ENCODE results near the gene RFX2. TPM values are rescaled to one million over a fixed set of nuclear protein-coding genes. Genes with fewer than 3 reads are reported as not detected.

RFX2 gene
- total RNA-seq, 2 experiments from 2014 or later = 6.5 to 7.9 TPM

DNA sequence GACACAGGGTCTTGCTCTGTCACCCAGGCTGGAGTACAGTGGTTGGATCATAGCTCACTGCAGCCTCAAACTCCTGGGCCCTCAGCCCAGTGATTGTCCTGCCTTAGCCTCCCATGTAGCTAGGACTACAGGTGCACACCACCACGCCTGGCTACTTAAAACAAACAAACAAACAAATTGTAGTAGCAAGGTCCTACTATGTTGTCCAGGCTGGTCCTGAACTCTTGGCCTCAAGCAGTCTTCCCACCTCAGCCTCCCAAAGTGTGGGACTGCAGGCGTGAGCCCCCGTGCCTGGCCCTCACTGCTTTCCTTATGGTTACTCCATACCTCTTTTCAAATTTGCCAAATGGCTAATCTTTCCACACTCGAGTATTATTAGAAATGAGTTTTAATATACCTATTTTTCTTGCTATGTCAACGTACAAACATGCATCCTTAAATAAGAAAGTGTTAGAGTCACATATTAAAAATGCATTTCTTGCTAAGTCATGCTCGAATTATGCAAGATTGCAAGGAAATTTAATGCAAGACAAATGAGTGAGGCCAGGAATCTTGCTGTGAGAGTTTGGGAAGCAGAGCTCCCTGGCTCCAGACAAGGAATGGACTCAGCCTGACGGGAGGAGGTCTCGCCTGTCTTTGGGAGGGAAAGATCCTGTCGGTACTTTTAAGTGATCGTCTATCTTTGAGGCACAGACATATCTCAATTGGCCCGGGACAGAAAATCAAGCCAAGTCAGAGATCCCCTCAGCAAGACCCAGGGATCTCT, 39.4 kb downstream of the RFX2 start:
- no peak for DNase-seq
- Mint-ChIP-seq H3K4me1 (ENCODE audit: low read depth) (peaks cover 21% of the 10 kb centered on the region), H3K4me3 (no peak overlapping the region), H3K9me3 (no peaks in the 10 kb centered on the region), H3K27ac (no peak overlapping the region), H3K27me3 (peaks cover 1% of the 10 kb centered on the region), H3K36me3 (no peaks in the 10 kb centered on the region)
- POLR2A ChIA-PET = no interaction called here
- CTCF ChIA-PET = no interaction called here
- intact Hi-C loops (cut with micrococcal nuclease) = no loop called here

GRCh38 chr19:6070207-6070681, 40.1 kb downstream of the RFX2 start:
- ChIA-PET CTCF (no interaction called here), POLR2A (no interaction called here)
- intact Hi-C loops (cut with micrococcal nuclease) = no loop called here
- Mint-ChIP-seq H3K4me3 (no peak overlapping the region), H3K4me1 (ENCODE audit: low read depth) (peaks cover 25% of the 10 kb centered on the region), H3K36me3 (no peaks in the 10 kb centered on the region), H3K27me3 (no peaks in the 10 kb centered on the region), H3K9me3 (no peaks in the 10 kb centered on the region), H3K27ac (no peak overlapping the region)
- DNase-seq = no peak

DNA sequence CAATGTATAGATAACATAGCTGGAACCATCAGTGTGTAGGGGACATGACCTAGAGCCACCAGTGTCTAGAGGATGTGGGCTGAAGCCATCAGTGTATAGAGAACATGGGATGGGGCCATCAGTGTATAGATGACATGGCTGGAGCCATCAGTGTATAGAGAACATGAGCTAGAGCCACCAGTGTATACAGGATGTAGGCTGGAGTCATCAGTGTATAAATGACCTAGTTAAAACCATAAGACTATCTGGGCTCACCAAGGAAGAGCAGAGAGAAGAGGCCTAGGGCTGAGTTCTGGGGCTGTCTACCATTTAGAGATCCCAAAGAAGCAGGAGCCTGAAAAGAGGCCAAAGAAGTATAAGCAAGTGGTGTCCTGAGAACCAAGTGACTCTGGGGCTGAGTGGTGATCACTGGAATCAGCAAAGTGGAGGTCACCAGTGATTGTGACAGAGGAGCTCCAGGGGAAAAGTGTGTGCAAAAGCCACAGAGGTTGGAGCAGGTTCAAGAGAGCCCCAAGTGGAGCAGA, 41.0 kb downstream of the RFX2 start:
- POLR2A ChIA-PET = no interaction called here
- H3K4me1 Mint-ChIP-seq (ENCODE audit: low read depth) = peaks cover 28% of the 10 kb centered on the region
- CTCF ChIA-PET = interaction anchor here (1.2 kb wide), 1 partner anchor 24 kb away, joined by 3 read pairs; no protein-coding TSS in a partner anchor
- intact Hi-C loops (cut with micrococcal nuclease) = no loop called here
- H3K27ac Mint-ChIP-seq = peak overlapping the region; percentile 26
- H3K27me3 Mint-ChIP-seq = no peaks in the 10 kb centered on the region
- H3K4me3 Mint-ChIP-seq = peak overlapping the region; percentile 7
- peak; percentile 20 for DNase-seq
- H3K36me3 Mint-ChIP-seq = no peaks in the 10 kb centered on the region
- no peaks in the 10 kb centered on the region for H3K9me3 Mint-ChIP-seq

GRCh38 chr19:6068711-6069110, 41.6 kb downstream of the RFX2 start:
- no peak for DNase-seq
- Mint-ChIP-seq H3K27ac (no peak overlapping the region), H3K36me3 (no peaks in the 10 kb centered on the region), H3K4me1 (ENCODE audit: low read depth) (peaks cover 28% of the 10 kb centered on the region), H3K4me3 (no peak overlapping the region), H3K9me3 (no peaks in the 10 kb centered on the region), H3K27me3 (peaks cover 1% of the 10 kb centered on the region)
- intact Hi-C loops (cut with micrococcal nuclease) = no loop called here
- ChIA-PET POLR2A (no interaction called here), CTCF (interaction anchor here (1.2 kb wide), 1 partner anchor 23 kb away, joined by 3 read pairs; no protein-coding TSS in a partner anchor)

- POLR2A ChIA-PET = no interaction called here
- peaks cover 1% of the 10 kb centered on the region for H3K27me3 Mint-ChIP-seq
- intact Hi-C loops (cut with micrococcal nuclease) = no loop called here
These were observed 42.3 kb downstream of the RFX2 start for GRCh38 chr19:6067975-6068374.

GRCh38 chr19:6066661-6067646, 43.3 kb downstream of the RFX2 start:
- Mint-ChIP-seq H3K36me3 (no peaks in the 10 kb centered on the region), H3K27ac (peak overlapping the region; percentile 14), H3K4me1 (ENCODE audit: low read depth) (peaks cover 30% of the 10 kb centered on the region), H3K27me3 (peaks cover 1% of the 10 kb centered on the region), H3K9me3 (no peaks in the 10 kb centered on the region), H3K4me3 (no peak overlapping the region)
- POLR2A ChIA-PET = no interaction called here
- intact Hi-C loops (cut with micrococcal nuclease) = no loop called here
- DNase-seq = peak; percentile 25
- CTCF ChIA-PET = interaction anchor here (0.8 to 1.9 kb wide), 3 partner anchors 59 to 99 kb away, joined by 3 to 9 read pairs (median 4); no protein-coding TSS in a partner anchor

More at GRCh38 chr19:6067975-6068374, 42.3 kb downstream of the RFX2 start:
- CTCF ChIA-PET = interaction anchor here (1.2 to 1.9 kb wide), 2 partner anchors 23 to 58 kb away, joined by 3 to 9 read pairs; no protein-coding TSS in a partner anchor
- DNase-seq = no peak
- Mint-ChIP-seq H3K4me3 (no peak overlapping the region), H3K4me1 (ENCODE audit: low read depth) (peaks cover 28% of the 10 kb centered on the region), H3K27ac (no peak overlapping the region), H3K36me3 (no peaks in the 10 kb centered on the region), H3K9me3 (no peaks in the 10 kb centered on the region)

- H3K27ac Mint-ChIP-seq = no peak overlapping the region
- H3K27me3 Mint-ChIP-seq = peaks cover 1% of the 10 kb centered on the region
- no peaks in the 10 kb centered on the region for H3K9me3 Mint-ChIP-seq
- CTCF ChIA-PET = interaction anchor here (0.8 to 1.6 kb wide), 2 partner anchors 60 to 98 kb away, joined by 3 to 5 read pairs; no protein-coding TSS in a partner anchor
- peak; percentile 76 for DNase-seq
- intact Hi-C loops (cut with micrococcal nuclease) = no loop called here
- H3K4me1 Mint-ChIP-seq (ENCODE audit: low read depth) = peaks cover 41% of the 10 kb centered on the region
- POLR2A ChIA-PET = no interaction called here
- H3K4me3 Mint-ChIP-seq = no peak overlapping the region
- H3K36me3 Mint-ChIP-seq = no peaks in the 10 kb centered on the region
These were observed 44.5 kb downstream of the RFX2 start for GRCh38 chr19:6065685-6066374.

DNA sequence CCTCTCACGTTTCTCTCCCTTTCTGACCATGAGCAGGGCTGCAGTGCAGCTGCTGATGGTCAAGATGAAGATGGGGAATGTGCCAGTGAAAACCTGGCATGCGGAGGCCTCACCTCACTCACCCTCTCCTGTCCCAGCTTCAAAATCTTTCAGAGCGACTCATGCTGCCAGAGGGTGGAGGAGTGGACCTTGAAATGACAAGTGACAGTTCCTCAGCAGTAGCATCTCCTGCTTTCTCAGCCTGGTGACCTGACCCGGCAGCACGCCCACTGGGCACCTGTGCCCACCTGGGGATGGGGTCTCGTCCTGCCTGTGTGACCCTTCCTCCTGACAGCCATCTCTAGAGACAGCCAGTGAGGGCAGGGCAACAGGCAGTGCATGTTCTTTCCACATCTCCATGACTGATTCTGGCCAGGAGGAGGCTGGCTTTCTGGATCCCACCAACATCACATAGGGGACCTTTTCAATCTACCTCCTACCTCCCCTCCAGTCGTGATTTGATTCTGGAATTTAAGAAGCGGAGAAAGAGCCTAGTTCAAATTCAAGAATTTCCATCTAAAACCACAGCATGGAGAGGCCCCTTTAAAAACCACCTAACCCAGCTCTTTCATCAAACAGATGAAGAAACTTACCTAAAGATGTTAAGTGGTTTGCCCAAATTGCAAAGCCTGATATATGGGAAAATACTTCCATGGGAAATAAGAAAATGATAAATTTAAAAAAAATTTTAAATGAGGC, 45.8 kb downstream of the RFX2 start:
- no peaks in the 10 kb centered on the region for H3K36me3 Mint-ChIP-seq
- no peak overlapping the region for H3K4me3 Mint-ChIP-seq
- ChIA-PET CTCF (interaction anchor here (0.9 to 1.6 kb wide), 2 partner anchors 16 to 61 kb away, joined by 4 to 5 read pairs; no protein-coding TSS in a partner anchor), POLR2A (no interaction called here)
- intact Hi-C loops (cut with micrococcal nuclease) = no loop called here
- no peaks in the 10 kb centered on the region for H3K9me3 Mint-ChIP-seq
- H3K27me3 Mint-ChIP-seq = peaks cover 1% of the 10 kb centered on the region
- peaks cover 48% of the 10 kb centered on the region for H3K4me1 Mint-ChIP-seq (ENCODE audit: low read depth)
- no peak overlapping the region for H3K27ac Mint-ChIP-seq
- no peak for DNase-seq

DNA sequence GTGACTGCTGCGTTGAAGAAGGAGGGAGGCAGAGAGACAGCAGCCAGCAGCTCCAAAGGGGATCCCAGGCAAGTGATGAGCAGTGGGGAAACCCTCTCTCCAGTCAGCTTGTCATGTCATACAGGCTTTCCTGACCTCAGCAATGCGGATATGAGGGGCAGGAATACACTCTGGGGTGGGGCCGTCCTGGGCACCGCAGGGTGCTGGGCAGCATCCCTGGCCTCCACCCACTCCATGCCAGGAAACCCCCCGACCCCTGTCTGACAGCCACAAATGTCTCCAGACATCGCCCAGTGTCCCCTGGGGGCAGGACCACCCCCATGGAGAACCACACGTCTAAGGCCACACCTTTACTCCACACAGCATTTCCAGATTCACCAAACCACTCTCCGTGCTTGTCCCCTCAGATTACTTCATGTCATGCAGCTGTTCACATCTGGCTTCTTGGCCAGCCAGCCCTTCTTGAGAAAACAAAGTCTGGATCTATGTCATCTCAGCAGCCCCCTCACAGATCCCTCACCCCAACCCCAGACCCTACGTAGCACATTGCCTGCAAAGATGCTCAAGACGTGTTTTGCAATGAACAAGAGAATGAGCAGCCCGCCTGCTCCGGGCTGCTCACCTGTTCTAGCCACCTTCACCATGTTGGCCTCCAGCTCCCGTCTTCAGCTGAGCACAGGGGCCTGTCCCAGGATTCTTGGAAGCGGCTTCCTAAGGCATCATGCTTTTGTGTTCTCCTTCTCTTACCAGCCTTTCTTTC, 46.5 kb downstream of the RFX2 start:
- Mint-ChIP-seq H3K9me3 (no peaks in the 10 kb centered on the region), H3K36me3 (no peaks in the 10 kb centered on the region), H3K27ac (no peak overlapping the region), H3K27me3 (peaks cover 1% of the 10 kb centered on the region), H3K4me1 (ENCODE audit: low read depth) (peaks cover 45% of the 10 kb centered on the region), H3K4me3 (no peak overlapping the region)
- CTCF ChIA-PET = no interaction called here
- no peak for DNase-seq
- intact Hi-C loops (cut with micrococcal nuclease) = no loop called here
- POLR2A ChIA-PET = no interaction called here

GRCh38 chr19:6062961-6063575, 47.2 kb downstream of the RFX2 start:
- DNase-seq = no peak
- H3K4me3 Mint-ChIP-seq = no peak overlapping the region
- no peak overlapping the region for H3K27ac Mint-ChIP-seq
- intact Hi-C loops (cut with micrococcal nuclease) = no loop called here
- peaks cover 45% of the 10 kb centered on the region for H3K4me1 Mint-ChIP-seq (ENCODE audit: low read depth)
- peaks cover 1% of the 10 kb centered on the region for H3K27me3 Mint-ChIP-seq
- H3K9me3 Mint-ChIP-seq = no peaks in the 10 kb centered on the region
- POLR2A ChIA-PET = interaction anchor here (0.6 kb wide), 1 partner anchor 116 kb away, joined by 4 read pairs; no protein-coding TSS in a partner anchor
- CTCF ChIA-PET = interaction anchor here (1.2 to 1.8 kb wide), 2 partner anchors 15 to 63 kb away, joined by 7 read pairs; no protein-coding TSS in a partner anchor
- H3K36me3 Mint-ChIP-seq = no peaks in the 10 kb centered on the region
